ENCODE data around the gene SMURF1.

SMURF1 gene

GRCh38 chr7:99027241-99027640, 116.7 kb downstream of the SMURF1 start:
- peak; percentile 6 for DNase-seq

GRCh38 chr7:99024066-99024465, 119.8 kb downstream of the SMURF1 start:
- no peak for DNase-seq

GRCh38 chr7:99021941-99022560, 121.9 kb downstream of the SMURF1 start:
- DNase-seq, result peak; percentile 7

- DNase-seq, result no peak
These were observed 123.5 kb downstream of the SMURF1 start for GRCh38 chr7:99020413-99020715.

GRCh38 chr7:99019523-99020412, 124.1 kb downstream of the SMURF1 start:
- no peak for DNase-seq

GRCh38 chr7:99016196-99016595, 127.7 kb downstream of the SMURF1 start:
- no peak for DNase-seq

GRCh38 chr7:99014113-99014985, 129.6 kb downstream of the SMURF1 start:
- no peak for DNase-seq

- no peak for DNase-seq
These were observed 130.4 kb downstream of the SMURF1 start for GRCh38 chr7:99013266-99014112.

GRCh38 chr7:99012722-99013121, 131.2 kb downstream of the SMURF1 start:
- DNase-seq, result no peak

GRCh38 chr7:99011706-99012404, 132.1 kb downstream of the SMURF1 start:
- no peak for DNase-seq

- no peak for DNase-seq
These were observed 132.6 kb downstream of the SMURF1 start for GRCh38 chr7:99011341-99011705.

- DNase-seq, result no peak
These were observed 133.6 kb downstream of the SMURF1 start for GRCh38 chr7:99010281-99010680.

GRCh38 chr7:99008921-99009530, 134.9 kb downstream of the SMURF1 start:
- DNase-seq, result no peak

- DNase-seq, result no peak
These were observed 135.7 kb downstream of the SMURF1 start for GRCh38 chr7:99008181-99008631.

- DNase-seq, result no peak
These were observed 137.0 kb downstream of the SMURF1 start for GRCh38 chr7:99006739-99007424.

- DNase-seq, result peak; percentile 37
These were observed 138.1 kb downstream of the SMURF1 start for GRCh38 chr7:99005776-99006175.

- DNase-seq, result no peak
These were observed 139.0 kb downstream of the SMURF1 start for GRCh38 chr7:99004781-99005500.

GRCh38 chr7:99004216-99004615, 139.7 kb downstream of the SMURF1 start:
- DNase-seq, result peak; percentile 2

- no peak for DNase-seq
These were observed 140.5 kb downstream of the SMURF1 start for GRCh38 chr7:99003419-99003818.

GRCh38 chr7:99002827-99003212, 141.1 kb downstream of the SMURF1 start:
- no peak for DNase-seq

Data from inflammatory macrophage treated with lipopolysaccharide for 4 hours (primary cell).